Measurements from ENCODE around the gene FAM120B. TPM values are rescaled to one million over a fixed set of nuclear protein-coding genes. Genes with fewer than 3 reads are reported as not detected.

Gene FAM120B
- polyA plus RNA-seq, 1 donor from 2014 or later, result 24.5 TPM

GRCh38 chr6:170360476-170360875 is 53.9 kb downstream of the FAM120B start:
- no peak overlapping the region for H3K4me3 Mint-ChIP-seq
- H3K36me3 Mint-ChIP-seq, result peaks cover 3% of the 10 kb centered on the region
- peaks cover 0 to 3% (median 2%) of the 10 kb centered on the region in 3 donors for H3K4me1 Mint-ChIP-seq
- no peak overlapping the region for H3K27ac Mint-ChIP-seq
- no peaks in the 10 kb centered on the region for H3K9me3 Mint-ChIP-seq
- H3K27me3 Mint-ChIP-seq, result no peaks in the 10 kb centered on the region

GRCh38 chr6:170361335-170361734 is 54.8 kb downstream of the FAM120B start:
- Mint-ChIP-seq H3K9me3 (no peaks in the 10 kb centered on the region), H3K4me3 (no peak overlapping the region), H3K27me3 (no peaks in the 10 kb centered on the region), H3K36me3 (peaks cover 4% of the 10 kb centered on the region), H3K27ac (no peak overlapping the region), H3K4me1 (peaks cover 0 to 3% (median 2%) of the 10 kb centered on the region in 3 donors)

- Mint-ChIP-seq H3K27me3 (no peaks in the 10 kb centered on the region), H3K36me3 (peaks cover 5% of the 10 kb centered on the region), H3K27ac (no peak overlapping the region), H3K4me1 (peaks cover 0 to 3% (median 2%) of the 10 kb centered on the region in 3 donors), H3K9me3 (no peaks in the 10 kb centered on the region), H3K4me3 (no peak overlapping the region)
Measured at GRCh38 chr6:170362121-170362520, 55.6 kb downstream of the FAM120B start.

DNA sequence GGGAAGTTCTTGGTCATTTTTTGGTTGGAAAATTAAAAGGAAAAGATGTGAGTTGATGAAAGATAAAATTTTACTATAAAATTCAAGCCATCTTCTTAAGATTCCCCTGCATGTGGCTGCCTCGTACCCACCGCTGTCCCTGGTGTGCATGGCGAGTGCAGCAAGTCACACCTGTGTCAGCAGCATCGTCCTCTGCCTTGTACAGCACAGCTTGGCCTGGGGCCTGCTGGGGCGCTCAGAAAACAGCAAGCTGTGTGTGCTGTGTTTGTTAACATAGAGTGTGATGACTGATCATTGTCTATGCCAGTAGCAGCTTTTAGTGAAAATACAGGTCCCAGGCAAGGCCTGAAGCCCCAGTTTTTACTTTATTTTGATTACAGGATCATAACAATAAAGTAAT is 56.7 kb downstream of the FAM120B start:
- peaks cover 5% of the 10 kb centered on the region for H3K36me3 Mint-ChIP-seq
- no peak overlapping the region for H3K27ac Mint-ChIP-seq
- H3K9me3 Mint-ChIP-seq, result no peaks in the 10 kb centered on the region

GRCh38 chr6:170365121-170365520 is 58.6 kb downstream of the FAM120B start:
- H3K27ac Mint-ChIP-seq, result no peak overlapping the region
- H3K9me3 Mint-ChIP-seq, result no peaks in the 10 kb centered on the region
- H3K4me3 Mint-ChIP-seq, result no peak overlapping the region
- H3K4me1 Mint-ChIP-seq, result peaks cover 0 to 3% (median 2%) of the 10 kb centered on the region in 3 donors
- no peaks in the 10 kb centered on the region for H3K27me3 Mint-ChIP-seq
- peaks cover 5% of the 10 kb centered on the region for H3K36me3 Mint-ChIP-seq

More for the DNA sequence above, 56.7 kb downstream of the FAM120B start:
- no peak overlapping the region for H3K4me3 Mint-ChIP-seq
- H3K27me3 Mint-ChIP-seq, result no peaks in the 10 kb centered on the region
- H3K4me1 Mint-ChIP-seq, result peaks cover 0 to 3% (median 2%) of the 10 kb centered on the region in 3 donors

GRCh38 chr6:170365593-170365992 is 59.0 kb downstream of the FAM120B start:
- Mint-ChIP-seq H3K36me3 (peaks cover 5% of the 10 kb centered on the region), H3K9me3 (no peaks in the 10 kb centered on the region), H3K27me3 (no peaks in the 10 kb centered on the region), H3K4me3 (no peak overlapping the region), H3K4me1 (peaks cover 0 to 5% (median 2%) of the 10 kb centered on the region in 3 donors), H3K27ac (no peak overlapping the region)

DNA sequence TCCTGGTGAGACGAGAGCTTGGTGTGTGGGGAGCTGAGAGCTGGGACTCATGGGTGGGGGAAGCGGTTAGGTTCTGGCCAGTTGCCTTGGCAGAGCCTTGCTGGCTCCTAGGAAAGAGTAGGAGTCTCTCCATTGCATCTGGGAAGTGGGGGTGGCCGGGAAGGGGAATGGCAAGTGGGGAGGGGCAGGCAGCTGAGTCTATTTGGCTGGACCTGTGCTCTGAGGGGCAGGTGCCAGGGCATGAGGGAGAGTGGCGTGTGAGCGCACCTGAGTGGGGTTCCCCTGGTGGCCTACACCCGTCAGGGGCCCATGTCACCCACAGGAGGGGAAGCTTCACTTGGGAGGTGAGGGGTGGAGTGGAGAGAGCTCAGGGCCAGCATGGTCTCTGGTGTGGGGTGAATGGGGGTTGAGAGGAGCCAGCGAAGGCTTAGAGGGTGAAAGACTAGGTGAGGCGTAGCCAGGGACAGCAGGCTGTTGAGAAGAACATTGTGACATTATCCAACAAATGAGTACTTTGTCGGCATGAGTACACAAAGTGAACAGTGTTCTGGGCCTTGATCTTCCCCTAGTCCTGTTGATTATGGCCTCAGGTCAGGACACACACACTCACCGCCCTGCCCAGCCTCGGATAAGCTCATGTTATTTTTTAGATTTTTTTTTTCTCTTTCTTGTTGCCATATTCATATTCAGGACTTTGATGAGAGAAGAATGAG is 59.8 kb downstream of the FAM120B start:
- Mint-ChIP-seq H3K36me3 (peaks cover 7% of the 10 kb centered on the region), H3K4me3 (no peak overlapping the region), H3K4me1 (peaks cover 0 to 8% (median 2%) of the 10 kb centered on the region in 3 donors), H3K27ac (no peak overlapping the region), H3K27me3 (no peaks in the 10 kb centered on the region), H3K9me3 (no peaks in the 10 kb centered on the region)

DNA sequence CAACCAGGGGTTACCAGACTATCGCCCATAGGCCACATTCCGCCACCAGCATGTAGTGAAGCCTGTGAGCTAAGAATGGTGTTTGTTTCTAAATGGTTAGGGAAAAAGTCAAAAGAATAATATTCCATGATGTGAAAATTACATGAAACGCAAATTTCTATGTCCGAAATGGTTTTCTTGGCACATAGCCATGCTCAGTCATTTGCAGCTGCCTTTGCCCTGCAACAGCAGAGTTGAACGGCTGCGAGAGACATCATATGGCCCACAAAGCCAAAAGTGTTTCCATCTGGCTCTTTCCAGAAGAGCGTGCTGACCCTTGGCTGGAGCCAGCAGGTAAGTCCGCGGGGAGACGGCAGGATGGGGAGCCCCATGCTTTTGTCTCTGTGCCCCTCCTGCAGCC is 60.7 kb downstream of the FAM120B start:
- peaks cover 7% of the 10 kb centered on the region for H3K36me3 Mint-ChIP-seq
- H3K27ac Mint-ChIP-seq, result no peak overlapping the region
- H3K27me3 Mint-ChIP-seq, result no peaks in the 10 kb centered on the region

DNA sequence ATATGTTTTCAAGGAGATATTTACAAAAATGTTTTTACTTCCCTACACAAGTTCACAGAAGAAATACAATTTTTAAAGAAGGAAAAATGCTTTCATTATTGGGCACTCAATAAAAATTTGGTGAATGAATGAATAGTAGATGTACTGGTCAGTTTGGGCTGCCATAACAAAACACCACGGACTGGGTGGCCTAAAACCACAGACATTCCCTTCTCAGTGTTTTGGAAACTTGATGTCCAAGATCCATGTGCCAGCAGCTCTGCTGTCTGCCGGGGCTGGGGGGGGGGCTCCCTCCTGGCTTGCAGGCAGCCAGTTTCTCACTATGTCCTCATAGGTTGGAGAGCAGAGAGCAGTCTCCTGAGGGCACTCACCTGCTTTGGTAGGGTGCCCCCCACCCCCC is 62.0 kb downstream of the FAM120B start:
- Mint-ChIP-seq H3K4me3 (no peak overlapping the region), H3K27me3 (no peaks in the 10 kb centered on the region), H3K4me1 (peaks cover 0 to 8% (median 2%) of the 10 kb centered on the region in 3 donors), H3K27ac (no peak overlapping the region), H3K36me3 (peaks cover 7% of the 10 kb centered on the region), H3K9me3 (no peaks in the 10 kb centered on the region)

More for the DNA sequence above, 60.7 kb downstream of the FAM120B start:
- H3K4me3 Mint-ChIP-seq, result no peak overlapping the region
- peaks cover 0 to 8% (median 2%) of the 10 kb centered on the region in 3 donors for H3K4me1 Mint-ChIP-seq
- H3K9me3 Mint-ChIP-seq, result no peaks in the 10 kb centered on the region

DNA sequence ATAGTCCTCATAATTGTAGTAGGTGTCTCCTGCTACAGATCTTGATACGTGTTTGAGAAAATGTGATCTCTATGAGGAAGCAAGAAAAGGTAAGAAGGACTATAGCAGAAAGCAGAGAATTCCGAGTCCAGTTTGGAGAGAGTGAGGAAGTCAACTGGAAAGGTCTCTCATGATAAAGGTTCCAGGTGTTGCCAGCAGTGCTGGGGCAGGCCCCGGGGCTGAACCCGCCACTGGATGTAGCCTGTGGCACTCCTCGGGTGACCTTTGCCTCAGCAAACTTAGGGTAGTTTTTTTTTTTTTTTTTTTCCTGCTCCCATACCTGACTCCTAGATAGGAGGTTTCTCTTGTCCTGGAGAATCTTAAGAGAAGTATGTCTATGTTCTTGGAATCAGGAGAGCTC is 62.8 kb downstream of the FAM120B start:
- H3K4me1 Mint-ChIP-seq, result peaks cover 0 to 12% (median 2%) of the 10 kb centered on the region in 3 donors
- no peaks in the 10 kb centered on the region for H3K9me3 Mint-ChIP-seq
- H3K27me3 Mint-ChIP-seq, result no peaks in the 10 kb centered on the region
- no peak overlapping the region for H3K27ac Mint-ChIP-seq
- H3K36me3 Mint-ChIP-seq, result peaks cover 5% of the 10 kb centered on the region
- no peak overlapping the region for H3K4me3 Mint-ChIP-seq

- Mint-ChIP-seq H3K4me1 (peaks cover 0 to 9% (median 0%) of the 10 kb centered on the region in 3 donors), H3K27me3 (no peaks in the 10 kb centered on the region), H3K4me3 (no peak overlapping the region), H3K36me3 (peaks cover 6% of the 10 kb centered on the region), H3K9me3 (no peaks in the 10 kb centered on the region), H3K27ac (peak overlapping the region in 1 of 3 donors; percentile 47)
Measured at GRCh38 chr6:170370416-170370815, 63.9 kb downstream of the FAM120B start.

- no peak overlapping the region for H3K4me3 Mint-ChIP-seq
- H3K4me1 Mint-ChIP-seq, result peaks cover 0 to 13% (median 2%) of the 10 kb centered on the region in 3 donors
- peaks cover 11% of the 10 kb centered on the region for H3K36me3 Mint-ChIP-seq
- peaks cover 0 to under 1% (median 0%) of the 10 kb centered on the region in 3 donors for H3K9me3 Mint-ChIP-seq
- H3K27me3 Mint-ChIP-seq, result no peaks in the 10 kb centered on the region
- H3K27ac Mint-ChIP-seq, result no peak overlapping the region
Measured at GRCh38 chr6:170371080-170371479, 64.5 kb downstream of the FAM120B start.

GRCh38 chr6:170371588-170371987 is 65.0 kb downstream of the FAM120B start:
- H3K27ac Mint-ChIP-seq, result no peak overlapping the region
- no peak overlapping the region for H3K4me3 Mint-ChIP-seq
- peaks cover 0 to 3% (median 0%) of the 10 kb centered on the region in 3 donors for H3K9me3 Mint-ChIP-seq
- peaks cover 11% of the 10 kb centered on the region for H3K36me3 Mint-ChIP-seq
- peaks cover 0 to 16% (median 7%) of the 10 kb centered on the region in 3 donors for H3K4me1 Mint-ChIP-seq
- no peaks in the 10 kb centered on the region for H3K27me3 Mint-ChIP-seq

DNA sequence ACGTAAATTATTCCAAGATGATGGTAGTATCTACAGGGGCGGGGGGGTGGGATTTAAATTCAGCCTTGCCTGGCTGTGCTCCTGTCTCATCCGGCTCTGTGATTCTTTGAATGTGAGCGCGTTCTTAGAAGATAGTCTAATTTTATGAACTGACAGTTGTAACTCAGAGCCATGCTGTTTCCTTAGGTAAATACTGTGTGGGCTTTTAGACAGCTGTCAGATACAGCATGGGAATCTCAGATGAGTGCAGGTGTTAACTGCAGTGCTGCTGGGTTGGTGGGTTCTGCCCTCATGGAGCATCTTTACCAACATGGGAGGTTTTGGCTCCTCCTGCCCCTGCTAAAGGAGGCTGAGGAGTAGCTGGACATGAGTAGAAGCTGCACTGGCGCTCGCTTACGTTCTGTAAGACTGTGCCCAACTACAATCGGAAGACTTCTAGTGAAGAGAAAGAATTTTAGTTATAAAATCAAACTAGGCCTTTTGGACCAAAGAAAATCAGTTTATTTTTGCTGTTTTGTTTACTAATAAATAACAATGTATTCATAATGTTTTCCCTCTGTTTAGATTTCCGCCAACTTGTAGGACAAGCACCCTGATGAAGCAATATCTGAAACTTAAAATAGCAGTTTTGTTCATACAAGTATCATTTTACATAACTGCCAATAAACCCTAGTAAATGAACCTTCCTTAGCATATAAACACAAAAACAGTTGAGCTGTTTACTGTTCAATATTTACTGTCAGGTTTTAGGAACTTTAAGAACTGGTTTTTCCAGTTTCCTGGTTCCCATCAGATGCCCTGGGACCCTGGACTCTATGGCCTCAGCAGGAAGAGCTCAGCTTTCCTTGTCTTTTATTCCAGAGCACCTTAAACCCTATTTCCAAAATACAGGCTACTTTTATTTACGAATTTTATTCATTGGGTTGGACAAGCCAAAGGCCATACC is 66.1 kb downstream of the FAM120B start:
- no peak overlapping the region for H3K27ac Mint-ChIP-seq
- no peak overlapping the region for H3K4me3 Mint-ChIP-seq
- H3K4me1 Mint-ChIP-seq, result peaks cover 0 to 16% (median 7%) of the 10 kb centered on the region in 3 donors
- no peaks in the 10 kb centered on the region for H3K27me3 Mint-ChIP-seq
- peaks cover 0 to 3% (median 0%) of the 10 kb centered on the region in 3 donors for H3K9me3 Mint-ChIP-seq
- H3K36me3 Mint-ChIP-seq, result peaks cover 11% of the 10 kb centered on the region
